RWPE1 (cell line): ENCODE data around the gene RFFL.

Source experiments
- CTCF ChIA-PET: fragments of 350-600 bp; sonication (Branson Sonifier 250); formaldehyde crosslinking; extraction: SDS; loops from one replicate; lab custom pipeline; 2021; lab: Yijun Ruan, JAX
- POLR2A ChIA-PET: fragments of 400-600 bp; formaldehyde crosslinking; extraction: SDS; loops from one replicate; lab custom pipeline; 2020; ENCODE audit warnings: antibody characterized with exemption; ENCODE audit not compliant: low non-redundant PET; lab: Yijun Ruan, JAX
- DNase-seq: peaks from one replicate; pipeline ENCODE4 v3.0.0; 2012; ENCODE audit warnings: low spot score
- H3K27ac ChIP-seq: fragments of 450-650 bp; 2 replicates; pipeline ENCODE4 v1.5.1; 2017
- CTCF ChIP-seq: fragments of 450-650 bp; conservative IDR thresholded peaks from 2 replicates; pipeline ENCODE4 v1.5.1; 2017; ENCODE audit warnings: low read depth, mild to moderate bottlenecking

Gene RFFL

DNA sequence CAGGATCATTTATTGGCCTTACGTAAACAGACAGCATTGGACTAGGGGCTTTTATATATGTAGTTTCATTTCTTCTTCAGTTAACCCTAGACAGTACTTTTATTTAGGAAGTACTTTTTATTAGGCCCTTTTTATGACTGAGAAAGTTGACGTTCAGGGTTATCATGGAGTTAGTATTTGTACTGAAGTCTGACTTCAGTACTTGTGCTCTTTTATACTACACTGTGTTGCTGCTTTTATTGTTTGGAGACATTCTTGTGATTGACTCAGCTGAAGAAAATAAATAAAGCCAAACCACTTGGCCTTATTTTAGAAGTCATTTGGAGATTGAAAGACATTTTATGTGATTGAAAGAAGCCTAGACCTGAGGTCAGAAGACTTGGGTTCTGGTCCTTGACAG lies 76.3 kb downstream of the RFFL start:
- no peak for TF ChIP-seq CTCF
- DNase-seq = no peak
- CTCF ChIA-PET = no interaction called here
- POLR2A ChIA-PET = no interaction called here
- H3K27ac ChIP-seq = no peak overlapping the region

DNA sequence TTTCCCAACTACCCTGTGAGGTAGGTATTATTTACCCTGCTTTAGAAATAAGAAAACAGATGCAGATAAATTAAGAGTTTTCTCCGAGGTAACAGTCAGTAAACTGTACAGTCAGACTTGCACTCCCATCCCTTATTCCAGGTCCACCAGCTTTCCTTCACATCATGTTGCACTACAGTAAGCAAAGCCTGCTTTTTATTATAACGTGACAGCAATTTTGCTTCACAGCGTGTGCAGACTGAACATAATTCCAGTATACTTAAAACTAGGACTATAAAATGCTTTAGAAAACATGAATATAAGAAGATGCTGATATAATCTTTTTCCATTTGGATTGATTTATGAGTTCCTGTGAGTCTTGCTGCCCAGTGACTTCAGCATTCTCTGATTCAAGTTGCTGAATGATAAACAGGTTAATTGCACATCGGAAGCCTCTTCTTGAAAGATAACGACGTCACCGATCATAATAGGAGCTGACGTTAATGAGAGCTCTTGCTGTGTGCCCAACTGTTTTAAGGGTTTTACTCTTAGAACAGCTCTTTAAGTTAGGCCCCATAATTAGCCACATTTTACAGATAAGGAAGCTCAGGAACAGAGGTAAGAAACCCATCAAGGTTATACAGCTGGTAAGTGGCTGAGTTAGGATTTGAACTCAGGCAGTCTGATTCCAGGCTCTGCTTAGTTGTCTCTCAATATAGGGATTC lies 81.8 kb downstream of the RFFL start:
- DNase-seq = no peak
- CTCF ChIA-PET = interaction anchor here (0.6 to 1.6 kb wide), 3 partner anchors 137 to 562 kb away, joined by 3 to 6 read pairs (median 3); no protein-coding TSS in a partner anchor
- TF ChIP-seq CTCF = no peak
- POLR2A ChIA-PET = interaction anchor here (0.5 kb wide), 1 partner anchor 74 kb away, joined by 3 read pairs; no protein-coding TSS in a partner anchor
- H3K27ac ChIP-seq = no peak overlapping the region

DNA sequence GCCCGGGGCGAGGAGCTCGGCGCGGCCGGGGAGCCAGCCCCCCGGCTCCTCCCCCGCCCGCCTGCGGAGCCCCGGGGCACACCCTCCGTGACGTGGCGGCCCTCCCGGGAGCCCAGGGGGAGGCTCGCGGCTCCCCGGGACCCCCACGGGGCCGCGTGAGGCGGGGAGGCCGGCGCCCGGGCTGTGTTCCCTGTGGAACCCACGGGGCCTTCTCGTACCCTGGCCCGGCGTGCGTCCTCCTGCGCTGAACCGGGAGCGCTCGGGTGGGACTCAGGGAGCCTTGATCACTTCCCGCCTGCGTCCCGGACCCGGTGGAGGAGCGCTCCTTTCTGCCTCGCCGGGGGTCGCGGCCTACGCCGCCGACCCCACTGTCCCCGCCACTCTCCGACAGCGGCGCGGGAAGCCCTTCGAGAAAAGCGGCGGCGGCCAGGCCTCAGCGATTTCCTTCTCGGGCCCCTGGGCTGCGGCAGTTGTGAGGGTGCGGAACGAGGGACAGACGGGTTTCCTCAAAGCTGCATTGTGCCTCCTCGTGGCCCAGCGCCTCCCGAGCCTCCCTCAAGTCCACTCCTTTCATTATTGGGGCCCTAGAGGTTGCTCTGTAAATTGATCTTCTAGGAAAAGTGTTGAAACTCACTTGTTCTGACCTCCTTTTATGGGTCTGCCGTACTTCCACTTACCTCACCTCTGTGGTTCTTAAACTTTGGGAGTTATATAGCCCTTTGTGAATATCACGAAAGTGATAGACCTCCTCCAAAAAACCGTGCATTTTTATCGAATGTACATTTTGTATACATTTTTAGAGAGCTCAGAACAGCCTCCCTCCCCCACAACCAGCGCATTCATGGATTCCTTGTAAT lies 82.6 kb downstream of the RFFL start:
- peak overlapping the region; percentile 93 for H3K27ac ChIP-seq
- peak; percentile 64 for TF ChIP-seq CTCF
- ChIA-PET CTCF (interaction anchor here (0.6 to 1.6 kb wide), 5 partner anchors 154 to 561 kb away, joined by 3 to 6 read pairs (median 3); no protein-coding TSS in a partner anchor), POLR2A (interaction anchor here (0.5 to 1.7 kb wide), 2 partner anchors 19 to 74 kb away, joined by 3 to 5 read pairs; partner anchors contain the start of genes CCT6B and ZNF830)
- DNase-seq = peak; percentile 82

DNA sequence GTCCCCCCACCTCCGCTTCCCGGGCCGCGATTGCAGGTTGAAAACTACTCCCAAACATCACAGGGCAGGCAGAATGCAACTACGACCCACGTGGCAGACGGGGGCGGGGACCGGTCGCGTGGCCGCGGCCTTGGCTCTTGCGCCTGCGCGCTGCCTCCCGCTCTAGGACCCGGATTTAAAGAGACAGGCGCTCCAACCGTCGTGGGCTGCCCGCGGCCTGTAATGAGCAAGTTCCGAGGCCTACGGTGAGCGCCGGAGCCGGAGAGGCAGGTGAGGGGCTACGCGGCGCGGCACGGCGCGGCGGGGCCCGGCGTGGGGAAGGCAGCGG lies 83.2 kb downstream of the RFFL start, which contains the start of gene LIG3:
Gene LIG3 (plus strand): TSS at position 160 of the 328 bp plus-strand sequence. CDS start 2,494 bp downstream, outside the sequence.
- no peak for TF ChIP-seq CTCF
- peak; percentile 94 for DNase-seq
- peak within 1 kb of the TSS; percentile 93 for H3K27ac ChIP-seq
- CTCF ChIA-PET = interaction anchor here (0.6 kb wide), 1 partner anchor 154 kb away, joined by 3 read pairs; no protein-coding TSS in a partner anchor
- POLR2A ChIA-PET = interaction anchor here (1.7 kb wide), 1 partner anchor 19 kb away, joined by 5 read pairs; the partner anchor contains the start of genes CCT6B and ZNF830

GRCh38 chr17:34979650-34980352 lies 83.7 kb downstream of the RFFL start:
- POLR2A ChIA-PET = interaction anchor here (1.7 kb wide), 1 partner anchor 18 kb away, joined by 5 read pairs; the partner anchor contains the start of genes CCT6B and ZNF830
- H3K27ac ChIP-seq = peak overlapping the region; percentile 93
- CTCF ChIA-PET = interaction anchor here (0.6 kb wide), 1 partner anchor 78 kb away, joined by 3 read pairs; no protein-coding TSS in a partner anchor
- no peak for TF ChIP-seq CTCF
- no peak for DNase-seq
